Endothelial cell of umbilical vein (primary cell): ENCODE results near the gene TMEM87B. TPM values are rescaled to one million over a fixed set of nuclear protein-coding genes. Genes with fewer than 3 reads are reported as not detected.

ENCODE experiments used
- BruUV-seq: library from RNA; stranded (reverse); fragments of 400-500 nt; replicated peaks from 2 replicates; lab custom pipeline; 2021; lab: Mats Ljungman, UMichigan
- CTCF ChIA-PET: fragments of 300-600, 350-600 bp; sonication (Branson Sonifier 250); formaldehyde crosslinking; loops from one replicate; lab custom pipeline; 2021; ENCODE audit warnings: antibody characterized with exemption, inconsistent platforms; lab: Charles Lee
- POLR2A ChIA-PET: fragments of 300-600, 350-600 bp; sonication (Branson Sonifier 250); formaldehyde crosslinking; loops from one replicate; lab custom pipeline; 2021; ENCODE audit warnings: antibody characterized with exemption, inconsistent platforms; lab: Charles Lee
- DNase-seq: peaks from one replicate; pipeline ENCODE4 v3.0.0-alpha.2; 2011; ENCODE audit warnings: low read depth, low spot score
- FAIRE-seq: peaks from 2 replicates; lab custom pipeline; 2011; peaks lifted over from hg19 to GRCh38; lab: Jason Lieb, UNC
- H2AFZ ChIP-seq: 2 replicates; pipeline ENCODE4 v1.6.0; 2012; ENCODE audit warnings: low read depth, low read length, control low read depth, inconsistent platforms
- H3K27ac ChIP-seq: 2 replicates; pipeline ENCODE4 v1.5.1; 2011; ENCODE audit warnings: low read depth, mild to moderate bottlenecking, control low read depth, low read length, moderate library complexity; ENCODE audit not compliant: insufficient read depth
- H3K27me3 ChIP-seq, 2 experiments: 2 replicates each; pipeline versions ENCODE4 v1.6.0 to v1.6.1; 2011; ENCODE audit warnings: low read length in 2 of 2, mixed read lengths in 1 of 2; ENCODE audit not compliant: control insufficient read depth in 2 of 2, insufficient read depth in 2 of 2
- H3K36me3 ChIP-seq, 2 experiments: 2 replicates in 1 of 2; 3 replicates in 1 of 2; pipeline ENCODE4 v1.5.1; 2011; ENCODE audit warnings: low read length in 2 of 2, mild to moderate bottlenecking in 1 of 2, moderate library complexity in 1 of 2; ENCODE audit not compliant: control insufficient read depth in 2 of 2, insufficient read depth in 2 of 2; ENCODE audit errors: extremely low read depth in 1 of 2
- H3K4me1 ChIP-seq: 3 replicates; pipeline ENCODE4 v1.5.1; 2011; ENCODE audit warnings: mild to moderate bottlenecking, low read length; ENCODE audit not compliant: control insufficient read depth, insufficient read depth; ENCODE audit errors: extremely low read depth
- H3K4me2 ChIP-seq: 2 replicates; pipeline ENCODE4 v1.6.1; 2011; ENCODE audit warnings: low read length, control low read depth, mixed read lengths; ENCODE audit not compliant: insufficient read depth
- H3K4me3 ChIP-seq, 3 experiments: fragments of 200-600 bp in 1 of 3; sonication (generic), shearing (Covaris generic) in 1 of 3; replicated peaks in 1 of 3; 2 replicates each; pipeline ENCODE4 v1.5.1; 2011 to 2016; ENCODE audit warnings: control low read depth in 3 of 3, low read length in 3 of 3, mild to moderate bottlenecking in 2 of 3, inconsistent platforms in 1 of 3, low read depth in 1 of 3, moderate library complexity in 1 of 3; ENCODE audit not compliant: insufficient read depth in 1 of 3
- H3K79me2 ChIP-seq: 2 replicates; pipeline ENCODE4 v1.6.0; 2012; ENCODE audit warnings: low read length, inconsistent platforms; ENCODE audit not compliant: control insufficient read depth, insufficient read depth
- H3K9ac ChIP-seq: replicated peaks from 2 replicates; pipeline ENCODE3; 2011; ENCODE audit warnings: low read length, control low read depth; ENCODE audit not compliant: insufficient read depth; ENCODE audit errors: extremely low read depth
- H3K9me1 ChIP-seq: replicated peaks from 3 replicates; pipeline ENCODE4 v1.6.0; 2011; ENCODE audit warnings: mild to moderate bottlenecking, low read length; ENCODE audit not compliant: control insufficient read depth, insufficient read depth; ENCODE audit errors: extremely low read depth
- H3K9me3 ChIP-seq: replicated peaks from 2 replicates; pipeline ENCODE4 v1.5.1; 2012; ENCODE audit warnings: low read length, inconsistent platforms; ENCODE audit not compliant: control insufficient read depth, insufficient read depth
- H4K20me1 ChIP-seq: replicated peaks from 2 replicates; pipeline ENCODE3; 2011; ENCODE audit warnings: mild to moderate bottlenecking, low read length; ENCODE audit not compliant: control insufficient read depth, insufficient read depth; ENCODE audit errors: extremely low read depth
- CTCF ChIP-seq, 2 donors: IDR thresholded peaks; 1 replicate in 1 of 2; 2 replicates in 1 of 2; pipeline ENCODE4 v1.5.1; 2011; ENCODE audit warnings: low read length in 2 of 2, mild to moderate bottlenecking in 2 of 2, moderate library complexity in 2 of 2, control low read depth in 1 of 2, inconsistent platforms in 1 of 2, low read depth in 1 of 2; ENCODE audit not compliant: insufficient read depth in 1 of 2; ENCODE audit errors: extremely low read depth in 1 of 2
- EZH2 ChIP-seq: IDR thresholded peaks from 2 replicates; pipeline ENCODE4 v1.6.1; 2012; ENCODE audit warnings: borderline replicate concordance, low read depth, mild to moderate bottlenecking, moderate library complexity, low read length, inconsistent platforms; ENCODE audit not compliant: severe bottlenecking
- FOS ChIP-seq: IDR thresholded peaks from 2 replicates; pipeline ENCODE4 v1.6.1; 2011; ENCODE audit warnings: mild to moderate bottlenecking, low read length, moderate library complexity, borderline replicate concordance; ENCODE audit not compliant: insufficient read depth
- GATA2 ChIP-seq: IDR thresholded peaks from 2 replicates; pipeline ENCODE4 v1.7.0; 2011; ENCODE audit warnings: low read depth, mild to moderate bottlenecking, moderate library complexity, mixed read lengths, low read length; ENCODE audit not compliant: insufficient read length, insufficient read depth
- JUN ChIP-seq: IDR thresholded peaks from 2 replicates; pipeline ENCODE4 v1.6.1; 2011; ENCODE audit warnings: borderline replicate concordance, low read depth; ENCODE audit not compliant: insufficient read length, insufficient read depth
- MAX ChIP-seq: IDR thresholded peaks from 2 replicates; pipeline ENCODE4 v1.6.1; 2011; ENCODE audit not compliant: insufficient read depth, insufficient read length
- MYC ChIP-seq: IDR thresholded peaks from one replicate; pipeline ENCODE4 v1.6.1; 2011; ENCODE audit warnings: mild to moderate bottlenecking, low read depth, low read length
- POLR2A ChIP-seq: IDR thresholded peaks from 2 replicates; pipeline ENCODE4 v1.6.1; 2012; ENCODE audit warnings: low read depth, mild to moderate bottlenecking, control low read depth, low read length
- POLR2AphosphoS5 ChIP-seq: IDR thresholded peaks from 2 replicates; pipeline ENCODE4 v1.6.1; 2012; ENCODE audit warnings: low read depth, mild to moderate bottlenecking, control low read depth, low read length, moderate library complexity; ENCODE audit not compliant: insufficient read depth
- dilution Hi-C: fragments of 300-500 bp; cut with MboI; formaldehyde crosslinking; loops from one replicate; pipeline ENCODE4 v1.15.0; 2019; ENCODE audit warnings: low sequenced_read_pairs; ENCODE audit not compliant: extremely low pct_ligation_motif_present
- intact Hi-C: fragments of 100-400 bp; cut with micrococcal nuclease; formaldehyde crosslinking; loops from one replicate; pipeline ENCODE4 v1.10.0; 2022
- polyA plus RNA-seq, 4 experiments: library from polyadenylated mRNA; depleted of rRNA in 3 of 4; stranded (reverse) in 3 of 4; unstranded in 1 of 4; fragments of >200 nt; gene quantifications; 2 replicates each; pipeline versions ENCODE4 v1.2.1 to v1.2.3, GENCODE V29; 2011 to 2012; ENCODE audit warnings: missing spikeins in 1 of 4
- total RNA-seq: library from RNA; stranded (reverse); gene quantifications from 2 replicates; pipeline ENCODE4 v1.2.3, GENCODE V29; 2021

TMEM87B gene
- total and polyA plus RNA-seq, 2 donors (not counting 3 experiments of a cell fraction or from before 2014, with no cell fraction given): 17.6 to 21.5 TPM

- Histone ChIP-seq H2AFZ (no peak overlapping the region), H4K20me1 (no peaks in the 10 kb centered on the region), H3K79me2 (no peaks in the 10 kb centered on the region), H3K36me3 (no peaks in the 10 kb centered on the region), H3K9me3 (no peaks in the 10 kb centered on the region), H3K9me1 (no peaks in the 10 kb centered on the region), H3K27me3 (no peaks in the 10 kb centered on the region), H3K9ac (no peak overlapping the region), H3K4me2 (no peak overlapping the region), H3K4me3 (no peak overlapping the region), H3K4me1 (peaks cover under 1% of the 10 kb centered on the region), H3K27ac (no peak overlapping the region)
- no TSS peak for BruUV-seq
- FAIRE-seq: no peak
- ChIA-PET POLR2A (no interaction called here), CTCF (interaction anchor here (1.4 kb wide), 1 partner anchor 10 kb away, joined by 3 read pairs; no protein-coding TSS in a partner anchor)
- dilution Hi-C loops (no loop called here), intact Hi-C loops (no loop called here)
- TF ChIP-seq MYC (no peak), POLR2A (no peak), MAX (no peak), JUN (no peak), CTCF (IDR thresholded peaks at IDR 0.05; ENCODE audit: extremely low read depth in 1 of 2, insufficient read depth in 1 of 2, low read depth in 1 of 2, low read length in 2 of 2) (no peak), GATA2 (no peak), FOS (no peak), POLR2AphosphoS5 (no peak), EZH2 (no peak)
- DNase-seq: no peak
Measured at GRCh38 chr2:112144966-112145365, 89.9 kb downstream of the TMEM87B start.
